IMR-90 (cell line): ENCODE data around the gene ETS1.

Experiments used
- NFE2L2 ChIP-seq: fragments of 150-350 bp; IDR thresholded peaks from 2 replicates; pipeline ENCODE4 v1.6.1; 2016; ENCODE audit warnings: low read depth, mild to moderate bottlenecking, low read length
- POLR2A ChIP-seq: IDR thresholded peaks from 2 replicates; pipeline ENCODE4 v1.6.1; 2012; ENCODE audit warnings: mild to moderate bottlenecking, low read depth, low read length
- RAD21 ChIP-seq: IDR thresholded peaks from 2 replicates; pipeline ENCODE4 v1.6.1; 2012; ENCODE audit warnings: low read length, improper control_type of control experiment
- SMC3 ChIP-seq: fragments of 150-350 bp; IDR thresholded peaks from 2 replicates; pipeline ENCODE4 v1.6.1; 2016; ENCODE audit warnings: low read depth, mild to moderate bottlenecking, antibody characterized with exemption, low read length, moderate library complexity
- TF ChIP-seq, protein P1 (sequence below): conservative IDR thresholded peaks from 2 replicates; pipeline ENCODE4 v1.5.1; 2012; ENCODE audit warnings: mild to moderate bottlenecking, low read depth, low read length, improper control_type of control experiment

DNA sequence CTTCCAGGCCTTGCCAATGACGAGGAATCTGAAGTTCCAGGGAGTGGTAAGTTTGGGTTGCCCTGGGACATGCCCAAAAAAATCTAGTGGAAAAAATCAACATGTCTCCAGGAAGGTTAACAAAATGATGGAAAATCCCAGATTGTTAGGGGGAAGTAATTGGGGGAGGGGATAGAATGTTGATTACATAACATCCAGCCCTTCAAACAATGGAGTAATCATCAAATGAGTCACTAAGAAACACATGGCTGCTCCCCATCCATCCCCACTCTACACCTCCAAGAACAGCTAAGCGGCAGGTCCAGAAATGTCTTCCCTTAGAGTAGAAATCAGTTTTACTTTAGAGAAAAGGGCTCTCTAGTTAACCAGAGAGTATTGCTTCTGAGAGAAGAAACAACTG is 94.9 kb downstream of the ETS1 start:
- no peak for TF ChIP-seq SMC3
- TF ChIP-seq POLR2A, result no peak
- TF ChIP-seq NFE2L2, result no peak
- TF ChIP-seq, protein P1, sequence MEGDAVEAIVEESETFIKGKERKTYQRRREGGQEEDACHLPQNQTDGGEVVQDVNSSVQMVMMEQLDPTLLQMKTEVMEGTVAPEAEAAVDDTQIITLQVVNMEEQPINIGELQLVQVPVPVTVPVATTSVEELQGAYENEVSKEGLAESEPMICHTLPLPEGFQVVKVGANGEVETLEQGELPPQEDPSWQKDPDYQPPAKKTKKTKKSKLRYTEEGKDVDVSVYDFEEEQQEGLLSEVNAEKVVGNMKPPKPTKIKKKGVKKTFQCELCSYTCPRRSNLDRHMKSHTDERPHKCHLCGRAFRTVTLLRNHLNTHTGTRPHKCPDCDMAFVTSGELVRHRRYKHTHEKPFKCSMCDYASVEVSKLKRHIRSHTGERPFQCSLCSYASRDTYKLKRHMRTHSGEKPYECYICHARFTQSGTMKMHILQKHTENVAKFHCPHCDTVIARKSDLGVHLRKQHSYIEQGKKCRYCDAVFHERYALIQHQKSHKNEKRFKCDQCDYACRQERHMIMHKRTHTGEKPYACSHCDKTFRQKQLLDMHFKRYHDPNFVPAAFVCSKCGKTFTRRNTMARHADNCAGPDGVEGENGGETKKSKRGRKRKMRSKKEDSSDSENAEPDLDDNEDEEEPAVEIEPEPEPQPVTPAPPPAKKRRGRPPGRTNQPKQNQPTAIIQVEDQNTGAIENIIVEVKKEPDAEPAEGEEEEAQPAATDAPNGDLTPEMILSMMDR, result no peak
- TF ChIP-seq RAD21, result no peak
